Body of pancreas (tissue), 4 donors: ENCODE data around the gene LRRK1.

Source experiments
- CTCF ChIP-seq, 7 experiments: fragments of 450-650 bp in 4 of 7; fragments of 200-600 bp in 3 of 7; sonication (generic) in 3 of 7; IDR thresholded peaks; one replicate each; pipeline ENCODE4 v1.5.1; 2016 to 2019; ENCODE audit warnings: antibody characterized with exemption in 7 of 7
- POLR2A ChIP-seq, 3 donors: fragments of 450-650 bp; IDR thresholded peaks; one replicate each; pipeline ENCODE4 v1.6.1; 2016; ENCODE audit warnings: antibody characterized with exemption in 3 of 3, mild to moderate bottlenecking in 2 of 3

GRCh38 chr15:101069654-101069973 is 150.5 kb downstream of the LRRK1 start:
- TF ChIP-seq CTCF (IDR thresholded peaks at IDR 0.05) (no peak), POLR2A (IDR thresholded peaks at IDR 0.05) (no peak)
